Left colon (tissue), 2 donors: ENCODE measurements around the gene CHAF1A. TPM values are rescaled to one million over a fixed set of nuclear protein-coding genes. Genes with fewer than 3 reads are reported as not detected.

ENCODE experiments used
- ATAC-seq: fragments of 200-7000 bp; cut with Tn5 transposase; one replicate; pipeline ENCODE4 v1.9.1; 2020; ENCODE audit warnings: mild to moderate bottlenecking, moderate library complexity
- DNase-seq, 2 donors: peaks; one replicate each; pipeline ENCODE4 v3.0.0-alpha.2; 2020
- intact Hi-C, 2 donors: fragments of 100-400 bp; cut with DNase I in 1 of 2; cut with micrococcal nuclease in 1 of 2; formaldehyde crosslinking; loops; one replicate each; pipeline versions ENCODE4 v1.11.2 to v1.14.0; 2022; cut with DNase I, micrococcal nuclease
- total RNA-seq, 2 donors: library from RNA; stranded (reverse); fragmentation: NEBNext Ultra II Directional; extraction: Animal tissue kit (Norgen Biotek cat#: 25700); gene quantifications; one replicate each; pipeline ENCODE4 v1.2.1, GENCODE V29; 2021
- donor health status: DM: no; HTN: no; CAD: no.
- donor health status: DM: yes; HTN: yes; CAD: no.

CHAF1A gene
- total RNA-seq, 2 donors from 2014 or later = 10.0 to 15.5 TPM

GRCh38 chr19:4393947-4394590, 8.4 kb upstream of the CHAF1A start:
- DNase-seq (no peak), ATAC-seq (no peak)
- intact Hi-C loops = no loop called here

- no peak for ATAC-seq
- no peak for DNase-seq
- intact Hi-C loops = no loop called here
These were observed 5.3 kb upstream of the CHAF1A start for GRCh38 chr19:4396949-4397783.

DNA sequence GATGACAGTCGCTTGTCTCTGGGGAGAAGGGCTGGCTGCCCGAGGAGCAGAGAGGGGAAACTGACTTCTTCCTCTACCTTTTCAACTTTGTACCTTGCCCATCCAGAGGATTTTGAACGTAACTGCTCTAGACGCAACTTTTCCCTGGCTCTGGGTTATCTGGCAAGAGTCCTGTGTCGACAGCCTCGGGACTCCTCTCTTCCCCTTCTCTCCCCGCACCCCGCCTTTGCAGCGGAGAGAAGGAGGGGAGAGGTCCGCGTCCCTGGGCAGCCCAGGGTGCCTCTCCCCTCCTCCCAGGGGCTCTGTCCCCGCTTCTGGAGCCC, 2.7 kb upstream of the CHAF1A start:
- DNase-seq (no peak), ATAC-seq (peak; percentile 25)
- intact Hi-C loops = no loop called here

- ATAC-seq (peak; percentile 68), DNase-seq (peak; percentile 85 to 90)
- intact Hi-C loops = no loop called here
These were observed 2.1 kb upstream of the CHAF1A start, which contains the start of gene SH3GL1 for GRCh38 chr19:4400135-4400936. Gene SH3GL1 (minus strand): TSS chr19:4400547. CDS start chr19:4400368, 179 bp downstream.

GRCh38 chr19:4401769-4402170, 670 bp upstream of the CHAF1A start:
- intact Hi-C loops = no loop called here
- ATAC-seq = no peak
- DNase-seq = no peak

DNA sequence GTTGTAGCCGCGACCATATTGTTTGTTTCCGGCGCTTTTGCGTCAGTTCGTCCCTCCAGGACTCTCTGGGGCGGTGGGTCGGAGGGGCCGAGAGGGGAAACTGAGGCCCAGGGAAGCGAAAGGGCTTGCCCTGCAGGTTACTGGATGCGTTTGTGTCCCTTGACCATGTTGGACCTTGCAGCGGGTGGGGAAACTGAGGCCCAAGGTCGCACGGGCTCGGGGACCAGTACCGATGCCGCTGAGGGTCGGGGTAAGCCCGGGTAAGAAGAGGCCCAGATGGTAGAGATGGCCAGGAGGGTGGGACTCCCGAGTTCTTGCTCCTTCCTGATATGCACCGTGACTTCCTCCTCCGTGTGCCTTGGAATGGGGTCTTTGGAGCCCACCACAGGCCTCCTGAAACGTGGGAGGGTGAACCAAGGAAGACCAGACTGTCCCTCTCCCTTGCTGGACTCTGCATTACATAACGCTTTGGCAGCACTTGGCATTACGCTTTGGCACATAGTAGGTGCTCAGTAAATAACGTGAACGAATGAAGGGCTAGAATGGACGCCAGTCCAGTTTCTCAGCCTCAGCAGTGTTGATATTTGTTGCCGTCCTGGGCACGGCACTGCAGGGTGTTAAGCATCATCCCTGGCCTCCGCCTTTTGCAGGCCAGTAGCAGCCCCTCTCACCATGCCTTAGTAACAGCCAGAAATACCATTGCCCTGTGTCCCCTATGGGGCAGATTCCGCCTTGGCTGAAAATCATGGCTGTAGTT, 743 bp downstream of the CHAF1A start:
- DNase-seq = peak; percentile 38 to 39
- intact Hi-C loops = no loop called here
- no peak for ATAC-seq

GRCh38 chr19:4405977-4406376, 3.5 kb downstream of the CHAF1A start:
- intact Hi-C loops = no loop called here
- no peak for ATAC-seq
- DNase-seq = no peak

GRCh38 chr19:4406626-4407025, 4.2 kb downstream of the CHAF1A start:
- intact Hi-C loops = no loop called here
- no peak for ATAC-seq

GRCh38 chr19:4409123-4409933, 6.9 kb downstream of the CHAF1A start:
- DNase-seq = no peak
- ATAC-seq = no peak
- intact Hi-C loops = no loop called here

More at GRCh38 chr19:4406626-4407025, 4.2 kb downstream of the CHAF1A start:
- DNase-seq = no peak

DNA sequence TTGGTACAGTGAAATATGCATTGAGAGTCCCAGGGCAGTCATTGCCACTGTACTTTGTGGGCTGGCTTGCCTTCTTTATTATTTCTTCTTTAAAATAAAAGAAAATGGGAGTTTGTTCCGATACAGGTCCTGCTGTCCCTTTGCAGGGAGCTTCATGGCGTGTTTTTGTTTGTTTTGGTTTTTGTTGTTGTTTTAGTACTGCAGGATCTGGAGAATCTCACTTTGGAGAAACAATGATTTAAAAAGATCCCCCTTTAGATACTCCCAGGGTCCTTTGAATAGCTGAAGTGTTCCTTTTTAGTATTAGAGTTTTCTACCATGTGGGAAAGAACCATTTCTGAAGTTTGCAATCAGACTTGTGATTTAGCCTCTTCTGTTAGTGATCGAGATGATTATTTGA, 11.1 kb downstream of the CHAF1A start:
- ATAC-seq (no peak), DNase-seq (no peak)
- intact Hi-C loops = no loop called here

GRCh38 chr19:4414144-4414799, 11.8 kb downstream of the CHAF1A start:
- ATAC-seq (no peak), DNase-seq (no peak)
- intact Hi-C loops = no loop called here

DNA sequence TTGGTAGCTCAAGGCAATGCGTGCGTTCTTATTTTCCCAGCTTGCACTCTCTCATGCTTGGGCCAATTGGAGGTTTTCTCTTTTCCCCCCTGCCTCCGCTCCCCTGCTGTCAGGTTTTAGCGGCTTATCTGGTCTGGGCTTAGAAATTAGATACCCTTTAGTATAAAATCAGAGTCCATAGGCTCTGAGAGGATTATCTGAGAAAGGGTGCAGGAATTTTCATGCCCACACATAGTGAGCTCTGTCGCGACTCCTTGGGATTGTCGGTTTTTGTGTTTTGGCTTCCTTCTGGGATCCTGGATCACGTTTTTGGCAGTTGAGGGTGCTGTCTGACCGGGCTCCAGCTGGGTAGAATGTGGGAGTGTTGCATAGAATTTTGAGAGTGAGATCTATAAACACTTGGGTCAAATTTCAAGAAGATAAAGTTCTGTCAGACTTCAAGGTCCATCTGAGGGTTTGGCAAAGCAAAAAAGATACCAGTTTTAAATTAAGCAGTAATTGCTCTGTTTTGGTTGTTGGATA, 12.4 kb downstream of the CHAF1A start:
- DNase-seq = no peak
- no peak for ATAC-seq
- intact Hi-C loops = no loop called here

DNA sequence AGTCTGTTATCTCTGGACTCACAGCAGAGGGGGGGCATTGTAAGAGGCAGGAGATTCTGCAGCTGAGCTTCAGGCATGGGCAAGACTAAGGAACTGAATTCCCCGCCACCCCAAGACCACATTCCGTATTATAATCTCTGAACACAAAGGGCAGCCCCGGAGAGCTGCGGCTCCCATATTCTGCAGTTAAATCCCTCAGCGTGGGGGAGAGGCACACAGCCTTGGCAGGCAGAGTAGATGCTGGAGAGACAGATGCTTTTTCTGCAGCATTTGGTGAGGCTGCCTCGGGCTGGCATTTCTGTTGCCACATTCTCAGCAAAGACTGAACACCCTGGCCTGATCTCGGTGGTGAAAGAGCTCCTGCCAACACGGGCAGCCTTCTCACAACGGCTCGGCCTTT, 12.9 kb downstream of the CHAF1A start:
- no peak for ATAC-seq
- DNase-seq = no peak
- intact Hi-C loops = no loop called here

DNA sequence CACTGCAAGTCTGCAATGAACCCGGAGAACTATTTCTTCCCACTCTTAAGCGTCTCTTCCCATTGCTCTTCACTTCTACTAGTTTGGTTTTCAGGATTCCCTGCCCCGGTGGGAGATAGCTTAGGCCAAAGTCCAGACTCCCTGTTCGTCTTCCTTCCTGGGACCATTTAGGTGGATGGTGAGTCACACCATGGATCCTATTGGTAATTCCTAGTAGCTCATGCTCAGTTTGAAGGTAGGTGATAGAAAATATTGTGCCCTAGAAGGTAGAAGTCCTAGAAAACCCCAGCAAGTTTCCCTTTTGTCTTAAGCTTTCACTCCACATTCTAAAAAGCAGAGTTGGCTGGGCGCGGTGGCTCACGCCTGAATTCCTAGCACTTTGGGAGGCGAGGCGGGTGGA, 13.8 kb downstream of the CHAF1A start:
- DNase-seq = no peak
- intact Hi-C loops = no loop called here
- no peak for ATAC-seq

- intact Hi-C loops = no loop called here
- ATAC-seq (no peak), DNase-seq (no peak)
These were observed 21.1 kb downstream of the CHAF1A start for GRCh38 chr19:4423416-4424126.

GRCh38 chr19:4425537-4425936, 23.1 kb downstream of the CHAF1A start:
- intact Hi-C loops = no loop called here
- no peak for DNase-seq
- no peak for ATAC-seq
